ENCODE data around the gene AP1S1. TPM values are rescaled to one million over a fixed set of nuclear protein-coding genes. Genes with fewer than 3 reads are reported as not detected.

The AP1S1 gene
- total and polyA plus RNA-seq, 9 of the 15 experiments (the other 6 are each of a cell fraction or from before 2014, with no cell fraction given), result 4.4 to 149 (median 89.4) TPM

DNA sequence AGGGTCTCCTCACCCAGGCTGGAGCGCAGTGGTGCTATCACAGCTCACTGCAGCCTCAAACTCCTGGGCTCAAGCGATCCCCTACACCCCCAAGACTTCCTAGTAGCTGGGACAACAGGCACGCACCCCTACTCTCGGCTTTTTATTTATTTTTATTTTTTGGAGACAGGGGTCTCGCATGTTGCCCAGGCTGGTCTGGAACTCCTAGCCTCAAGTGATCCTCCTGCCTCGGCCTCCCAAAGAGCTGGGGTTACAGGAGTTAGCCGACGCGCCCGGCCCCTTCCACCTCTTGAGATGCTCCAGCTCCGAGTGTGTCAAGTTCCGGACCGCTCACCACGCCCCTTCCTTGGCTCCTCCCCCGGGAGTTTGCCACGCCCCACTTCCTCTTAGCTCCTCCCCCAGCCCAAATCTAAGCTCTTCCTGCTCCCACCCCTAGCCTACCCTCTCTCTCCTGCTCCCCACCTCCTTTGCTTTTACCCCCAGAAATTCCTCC, 19.5 kb downstream of the AP1S1 start (continued):
- no peak for TF ChIP-seq PCBP1 (IDR thresholded peaks at IDR 0.05; ENCODE audit: low read depth, low read length, poor library complexity, severe bottlenecking)
- TF ChIP-seq HDAC1 (IDR thresholded peaks at IDR 0.05), result peak in 1 of 2 experiments; percentile 16; a peak in 1 of 4 replicates
- TF ChIP-seq NR4A1 (CRISPR knock-in tag; IDR thresholded peaks at IDR 0.05), result no peak
- no peak for TF ChIP-seq NR4A1 (tag; IDR thresholded peaks at IDR 0.05)
- TF ChIP-seq ZNF79 (CRISPR knock-in tag; IDR thresholded peaks at IDR 0.05; ENCODE audit: low read depth), result no peak
- TF ChIP-seq, protein P1, sequence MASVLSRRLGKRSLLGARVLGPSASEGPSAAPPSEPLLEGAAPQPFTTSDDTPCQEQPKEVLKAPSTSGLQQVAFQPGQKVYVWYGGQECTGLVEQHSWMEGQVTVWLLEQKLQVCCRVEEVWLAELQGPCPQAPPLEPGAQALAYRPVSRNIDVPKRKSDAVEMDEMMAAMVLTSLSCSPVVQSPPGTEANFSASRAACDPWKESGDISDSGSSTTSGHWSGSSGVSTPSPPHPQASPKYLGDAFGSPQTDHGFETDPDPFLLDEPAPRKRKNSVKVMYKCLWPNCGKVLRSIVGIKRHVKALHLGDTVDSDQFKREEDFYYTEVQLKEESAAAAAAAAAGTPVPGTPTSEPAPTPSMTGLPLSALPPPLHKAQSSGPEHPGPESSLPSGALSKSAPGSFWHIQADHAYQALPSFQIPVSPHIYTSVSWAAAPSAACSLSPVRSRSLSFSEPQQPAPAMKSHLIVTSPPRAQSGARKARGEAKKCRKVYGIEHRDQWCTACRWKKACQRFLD (CRISPR knock-in tag; IDR thresholded peaks at IDR 0.05), result no peak
- no peak for TF ChIP-seq ZNF24 (IDR thresholded peaks at IDR 0.05)
- 0 out of 2 replicates have a peak, but pooled peaks have one; percentile 20 for TF ChIP-seq POLR2G (IDR thresholded peaks at IDR 0.05; ENCODE audit: low read depth, low read length)
- TF ChIP-seq CBFA2T3 (IDR thresholded peaks at IDR 0.05), result no peak
- TF ChIP-seq PHF21A (IDR thresholded peaks at IDR 0.05; ENCODE audit: borderline replicate concordance, low read depth), result no peak
- no peak for TF ChIP-seq SIN3A (IDR thresholded peaks at IDR 0.05; ENCODE audit: borderline replicate concordance in 2 of 2, control insufficient read depth in 1 of 2, low read depth in 2 of 2, low read length in 2 of 2)
- TF ChIP-seq FOXA3 (CRISPR knock-in tag; conservative IDR thresholded peaks at IDR 0.05 in 1 of 2, IDR thresholded peaks at IDR 0.05 in 1 of 2), result no peak
- no peak for TF ChIP-seq EWSR1 (IDR thresholded peaks at IDR 0.05; ENCODE audit: borderline replicate concordance, low read depth, partially characterized antibody)
- TF ChIP-seq, protein P2, sequence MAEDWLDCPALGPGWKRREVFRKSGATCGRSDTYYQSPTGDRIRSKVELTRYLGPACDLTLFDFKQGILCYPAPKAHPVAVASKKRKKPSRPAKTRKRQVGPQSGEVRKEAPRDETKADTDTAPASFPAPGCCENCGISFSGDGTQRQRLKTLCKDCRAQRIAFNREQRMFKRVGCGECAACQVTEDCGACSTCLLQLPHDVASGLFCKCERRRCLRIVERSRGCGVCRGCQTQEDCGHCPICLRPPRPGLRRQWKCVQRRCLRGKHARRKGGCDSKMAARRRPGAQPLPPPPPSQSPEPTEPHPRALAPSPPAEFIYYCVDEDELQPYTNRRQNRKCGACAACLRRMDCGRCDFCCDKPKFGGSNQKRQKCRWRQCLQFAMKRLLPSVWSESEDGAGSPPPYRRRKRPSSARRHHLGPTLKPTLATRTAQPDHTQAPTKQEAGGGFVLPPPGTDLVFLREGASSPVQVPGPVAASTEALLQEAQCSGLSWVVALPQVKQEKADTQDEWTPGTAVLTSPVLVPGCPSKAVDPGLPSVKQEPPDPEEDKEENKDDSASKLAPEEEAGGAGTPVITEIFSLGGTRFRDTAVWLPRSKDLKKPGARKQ (CRISPR knock-in tag; IDR thresholded peaks at IDR 0.05), result no peak
- TF ChIP-seq BCOR (IDR thresholded peaks at IDR 0.05), result 0 out of 2 replicates have a peak, but pooled peaks have one; percentile 33
- TF ChIP-seq KLF13 (tag; IDR thresholded peaks at IDR 0.05; ENCODE audit: borderline replicate concordance, low read depth), result no peak
- TF ChIP-seq RUNX1 (IDR thresholded peaks at IDR 0.05; ENCODE audit: low read depth), result no peak
- TF ChIP-seq TCFL5 (CRISPR knock-in tag; conservative IDR thresholded peaks at IDR 0.05), result no peak
- TF ChIP-seq, protein P3, sequence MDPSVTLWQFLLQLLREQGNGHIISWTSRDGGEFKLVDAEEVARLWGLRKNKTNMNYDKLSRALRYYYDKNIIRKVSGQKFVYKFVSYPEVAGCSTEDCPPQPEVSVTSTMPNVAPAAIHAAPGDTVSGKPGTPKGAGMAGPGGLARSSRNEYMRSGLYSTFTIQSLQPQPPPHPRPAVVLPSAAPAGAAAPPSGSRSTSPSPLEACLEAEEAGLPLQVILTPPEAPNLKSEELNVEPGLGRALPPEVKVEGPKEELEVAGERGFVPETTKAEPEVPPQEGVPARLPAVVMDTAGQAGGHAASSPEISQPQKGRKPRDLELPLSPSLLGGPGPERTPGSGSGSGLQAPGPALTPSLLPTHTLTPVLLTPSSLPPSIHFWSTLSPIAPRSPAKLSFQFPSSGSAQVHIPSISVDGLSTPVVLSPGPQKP (CRISPR knock-in tag; IDR thresholded peaks at IDR 0.05), result no peak
- TF ChIP-seq RHOXF2B (CRISPR knock-in tag; conservative IDR thresholded peaks at IDR 0.05), result no peak
- TF ChIP-seq ZBTB7A (IDR thresholded peaks at IDR 0.05; ENCODE audit: borderline replicate concordance, control insufficient read depth, low read depth, low read length), result 0 out of 2 replicates have a peak, but pooled peaks have one; percentile 15
- no peak for TF ChIP-seq KLF6 (CRISPR knock-in tag; IDR thresholded peaks at IDR 0.05; ENCODE audit: borderline replicate concordance)
- TF ChIP-seq PHF20 (IDR thresholded peaks at IDR 0.05; ENCODE audit: partially characterized antibody), result peak; percentile 18
- TF ChIP-seq, protein P4, sequence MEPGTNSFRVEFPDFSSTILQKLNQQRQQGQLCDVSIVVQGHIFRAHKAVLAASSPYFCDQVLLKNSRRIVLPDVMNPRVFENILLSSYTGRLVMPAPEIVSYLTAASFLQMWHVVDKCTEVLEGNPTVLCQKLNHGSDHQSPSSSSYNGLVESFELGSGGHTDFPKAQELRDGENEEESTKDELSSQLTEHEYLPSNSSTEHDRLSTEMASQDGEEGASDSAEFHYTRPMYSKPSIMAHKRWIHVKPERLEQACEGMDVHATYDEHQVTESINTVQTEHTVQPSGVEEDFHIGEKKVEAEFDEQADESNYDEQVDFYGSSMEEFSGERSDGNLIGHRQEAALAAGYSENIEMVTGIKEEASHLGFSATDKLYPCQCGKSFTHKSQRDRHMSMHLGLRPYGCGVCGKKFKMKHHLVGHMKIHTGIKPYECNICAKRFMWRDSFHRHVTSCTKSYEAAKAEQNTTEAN (CRISPR knock-in tag; IDR thresholded peaks at IDR 0.05), result no peak
